H1 (cell line): Measurements from ENCODE around the gene SMURF2. TPM values are rescaled to one million over a fixed set of nuclear protein-coding genes. Genes with fewer than 3 reads are reported as not detected.

Experiments
- BACH1 ChIP-seq: IDR thresholded peaks from 2 replicates; pipeline ENCODE4 v1.6.1; 2012; ENCODE audit warnings: low read length, improper control_type of control experiment
- FOSL1 ChIP-seq: IDR thresholded peaks from 2 replicates; pipeline ENCODE4 v1.6.1; 2011; ENCODE audit warnings: mild to moderate bottlenecking, low read depth, low read length, moderate library complexity; ENCODE audit not compliant: insufficient read depth
- GABPA ChIP-seq: IDR thresholded peaks from 2 replicates; pipeline ENCODE4 v1.6.1; 2011; ENCODE audit warnings: mild to moderate bottlenecking, low read length, moderate library complexity, borderline replicate concordance; ENCODE audit not compliant: insufficient read depth
- SUZ12 ChIP-seq: fragments of 200-600 bp; sonication (generic); IDR thresholded peaks from 2 replicates; pipeline ENCODE4 v1.6.1; 2012; ENCODE audit warnings: mild to moderate bottlenecking, inconsistent platforms, low read length, moderate library complexity, mixed read lengths
- polyA plus RNA-seq, 7 experiments: library from polyadenylated mRNA; depleted of rRNA in 3 of 7; stranded (reverse) in 5 of 7; unstranded in 2 of 7; fragments of >200 nt in 5 of 7; fragments of 200-250 nt in 2 of 7; gene quantifications; 1 replicate in 5 of 7; 2 replicates in 1 of 7; 4 replicates in 1 of 7; pipeline versions ENCODE4 v1.2.1 to v1.2.3, GENCODE V29; 2011 to 2013; ENCODE audit warnings: missing spikeins in 2 of 7, mixed read lengths in 2 of 7
- total RNA-seq: library from RNA; stranded (reverse); fragmentation: NEBNext Ultra II Directional; extraction: Animal tissue kit (Norgen Biotek cat#: 25700); gene quantifications from 2 replicates; pipeline ENCODE4 v1.2.1, GENCODE V29; 2021

The SMURF2 gene
- total and polyA plus RNA-seq, 2 of the 8 experiments (the other 6 are each of a cell fraction or from before 2014, with no cell fraction given) = 7.2 to 29.2 TPM

GRCh38 chr17:64502021-64502420 is 160.1 kb downstream of the SMURF2 start (continued):
- TF ChIP-seq GABPA (no peak), FOSL1 (no peak), BACH1 (no peak), SUZ12 (no peak)
- TF ChIP-seq, all 59 proteins: peak for 0
